HEK293 (cell line): ENCODE results near the gene CADM1.
A peak's percentile ranks its signal among the peaks of the same experiment; 100 is the strongest.

ENCODE experiments used
- CTCF ChIA-PET: fragments of 350-600 bp; formaldehyde crosslinking; extraction: SDS; loops from one replicate; lab custom pipeline; 2021; ENCODE audit warnings: antibody characterized with exemption; lab: Yijun Ruan, JAX
- POLR2A ChIA-PET: fragments of 300-600 bp; formaldehyde crosslinking; extraction: SDS; loops from one replicate; lab custom pipeline; 2020; ENCODE audit warnings: antibody characterized with exemption, inconsistent platforms; lab: Yijun Ruan, JAX
- H3K27ac ChIP-seq: fragments of 200-500 bp; sonication (Bioruptor generic); 2 replicates; pipeline ENCODE4 v1.5.1; 2014; ENCODE audit warnings: low read depth, low read length, control low read depth, inconsistent platforms; ENCODE audit errors: extremely low read depth
- H3K36me3 ChIP-seq, 2 experiments: fragments of 200-500 bp in 1 of 2; sonication (Bioruptor generic) in 1 of 2; 1 replicate in 1 of 2; 2 replicates in 1 of 2; pipeline ENCODE4 v1.5.1; 2014 to 2017; ENCODE audit warnings: inconsistent platforms in 2 of 2, low read length in 2 of 2; ENCODE audit not compliant: control insufficient read depth in 2 of 2, insufficient read depth in 1 of 2
- H3K4me1 ChIP-seq: fragments of 200-500 bp; sonication (Bioruptor generic); 2 replicates; pipeline ENCODE4 v1.5.1; 2014; ENCODE audit warnings: mild to moderate bottlenecking, low read length, inconsistent platforms; ENCODE audit not compliant: control insufficient read depth, insufficient read depth
- H3K4me3 ChIP-seq: 2 replicates; pipeline ENCODE4 v1.5.1; 2011; ENCODE audit warnings: low read depth, mild to moderate bottlenecking, control low read depth, low read length, moderate library complexity
- H3K9me3 ChIP-seq: fragments of 200-500 bp; sonication (Bioruptor generic); 2 replicates; pipeline ENCODE4 v1.5.1; 2014; ENCODE audit warnings: low read depth, low read length, inconsistent platforms; ENCODE audit not compliant: control insufficient read depth, insufficient read depth
- BCL11A ChIP-seq: fragments of 450-650 bp; formaldehyde crosslinking; IDR thresholded peaks from 2 replicates; pipeline ENCODE4 v1.5.1; 2016; ENCODE audit warnings: low read depth, missing biosample characterization, missing genetic modification characterization
- FEZF1 ChIP-seq: fragments of 450-650 bp; formaldehyde crosslinking; IDR thresholded peaks from 2 replicates; pipeline ENCODE4 v1.5.1; 2016; ENCODE audit warnings: missing biosample characterization, missing genetic modification characterization
- HOXA7 ChIP-seq: sonication (generic); formaldehyde crosslinking; IDR thresholded peaks from 2 replicates; pipeline ENCODE4 v1.8.1; 2022; ENCODE audit warnings: missing genetic modification reagents, borderline replicate concordance
- MEIS1 ChIP-seq: sonication (generic); formaldehyde crosslinking; IDR thresholded peaks from 2 replicates; pipeline ENCODE4 v1.8.1; 2022; ENCODE audit warnings: missing genetic modification reagents, mild to moderate bottlenecking, borderline replicate concordance
- OSR2 ChIP-seq: fragments of 450-650 bp; formaldehyde crosslinking; IDR thresholded peaks from 2 replicates; pipeline ENCODE4 v1.5.1; 2016; ENCODE audit warnings: missing biosample characterization, missing genetic modification characterization
- SALL2 ChIP-seq: fragments of 450-650 bp; formaldehyde crosslinking; IDR thresholded peaks from 2 replicates; pipeline ENCODE4 v1.5.0; 2017; ENCODE audit warnings: missing biosample characterization, mild to moderate bottlenecking, missing genetic modification characterization, borderline replicate concordance
- SETDB1 ChIP-seq: IDR thresholded peaks from one replicate; pipeline ENCODE4 v1.6.1; 2017; ENCODE audit warnings: mild to moderate bottlenecking, low read length, moderate library complexity, mixed read lengths; ENCODE audit not compliant: insufficient read length
- TRIM28 ChIP-seq: IDR thresholded peaks from 2 replicates; pipeline ENCODE4 v1.6.1; 2011; ENCODE audit warnings: low read length, control low read depth, borderline replicate concordance
- ZBTB1 ChIP-seq: fragments of 450-650 bp; formaldehyde crosslinking; IDR thresholded peaks from 2 replicates; pipeline ENCODE4 v1.5.1; 2016; ENCODE audit warnings: missing biosample characterization, missing genetic modification characterization
- ZBTB49 ChIP-seq: fragments of 450-650 bp; formaldehyde crosslinking; IDR thresholded peaks from 2 replicates; pipeline ENCODE4 v1.5.1; 2016; ENCODE audit warnings: missing biosample characterization, missing genetic modification characterization, low read depth
- ZFP37 ChIP-seq: fragments of 450-650 bp; formaldehyde crosslinking; IDR thresholded peaks from 2 replicates; pipeline ENCODE4 v1.5.1; 2016; ENCODE audit warnings: missing biosample characterization, missing genetic modification characterization
- ZNF112 ChIP-seq: fragments of 450-650 bp; formaldehyde crosslinking; IDR thresholded peaks from 2 replicates; pipeline ENCODE4 v1.5.0; 2017; ENCODE audit warnings: missing biosample characterization, missing genetic modification characterization
- ZNF248 ChIP-seq: fragments of 450-650 bp; formaldehyde crosslinking; IDR thresholded peaks from 2 replicates; pipeline ENCODE4 v1.5.1; 2017; ENCODE audit warnings: missing biosample characterization, missing genetic modification characterization
- ZNF354C ChIP-seq: fragments of 450-650 bp; formaldehyde crosslinking; IDR thresholded peaks from 2 replicates; pipeline ENCODE4 v1.5.1; 2016; ENCODE audit warnings: missing biosample characterization, missing genetic modification characterization, low read depth, borderline replicate concordance
- ZNF37A ChIP-seq: fragments of 450-650 bp; IDR thresholded peaks from 2 replicates; pipeline ENCODE4 v1.5.1; 2018; ENCODE audit warnings: missing biosample characterization, missing genetic modification characterization
- ZNF398 ChIP-seq: fragments of 450-650 bp; formaldehyde crosslinking; IDR thresholded peaks from 2 replicates; pipeline ENCODE4 v1.5.1; 2017; ENCODE audit warnings: missing biosample characterization, missing genetic modification characterization
- ZNF473 ChIP-seq: fragments of 450-650 bp; formaldehyde crosslinking; IDR thresholded peaks from 2 replicates; pipeline ENCODE4 v1.5.1; 2017; ENCODE audit warnings: missing biosample characterization, missing genetic modification characterization
- ZNF521 ChIP-seq: fragments of 450-650 bp; formaldehyde crosslinking; IDR thresholded peaks from 2 replicates; pipeline ENCODE4 v1.5.1; 2017; ENCODE audit warnings: missing biosample characterization, mild to moderate bottlenecking, missing genetic modification characterization
- ZNF529 ChIP-seq: fragments of 450-650 bp; formaldehyde crosslinking; IDR thresholded peaks from 2 replicates; pipeline ENCODE4 v1.5.1; 2017; ENCODE audit warnings: missing genetic modification characterization, missing biosample characterization; ENCODE audit not compliant: insufficient replicate concordance
- ZNF558 ChIP-seq: fragments of 450-650 bp; formaldehyde crosslinking; IDR thresholded peaks from 2 replicates; pipeline ENCODE4 v1.5.1; 2016; ENCODE audit warnings: missing biosample characterization, missing genetic modification characterization
- ZNF571 ChIP-seq: fragments of 450-650 bp; formaldehyde crosslinking; IDR thresholded peaks from 2 replicates; pipeline ENCODE4 v1.5.0; 2017; ENCODE audit warnings: missing biosample characterization, missing genetic modification characterization
- ZNF585B ChIP-seq: fragments of 450-650 bp; formaldehyde crosslinking; IDR thresholded peaks from 2 replicates; pipeline ENCODE4 v1.5.1; 2016; ENCODE audit warnings: missing biosample characterization, missing genetic modification characterization
- ZNF626 ChIP-seq: fragments of 450-650 bp; sonication (Bioruptor Pico); formaldehyde crosslinking; IDR thresholded peaks from 2 replicates; pipeline ENCODE4 v1.5.1; 2018; ENCODE audit warnings: missing biosample characterization, missing genetic modification characterization, inconsistent platforms
- ZNF658 ChIP-seq: fragments of 450-650 bp; formaldehyde crosslinking; IDR thresholded peaks from 2 replicates; pipeline ENCODE4; 2016; ENCODE audit warnings: missing biosample characterization, missing genetic modification characterization
- ZNF837 ChIP-seq: fragments of 450-650 bp; formaldehyde crosslinking; IDR thresholded peaks from 2 replicates; pipeline ENCODE4 v1.5.1; 2016; ENCODE audit warnings: missing biosample characterization, missing genetic modification characterization
- TF ChIP-seq, protein P1 (sequence below): fragments of 450-650 bp; formaldehyde crosslinking; IDR thresholded peaks from 2 replicates; pipeline ENCODE4; 2016; ENCODE audit warnings: missing biosample characterization, missing genetic modification characterization
- TF ChIP-seq, protein P2 (sequence below): fragments of 450-650 bp; formaldehyde crosslinking; IDR thresholded peaks from 2 replicates; pipeline ENCODE4 v1.5.1; 2016; ENCODE audit warnings: missing biosample characterization, missing genetic modification characterization

CADM1 gene

GRCh38 chr11:115333121-115333520, 171.1 kb downstream of the CADM1 start:
- H3K36me3 ChIP-seq = peaks cover 0 to 11% of the 10 kb centered on the region in 2 experiments; a peak in 1 of 3 replicates
- no peaks in the 10 kb centered on the region for H3K9me3 ChIP-seq
- H3K4me3 ChIP-seq = no peak overlapping the region
- H3K27ac ChIP-seq = no peak overlapping the region
- H3K4me1 ChIP-seq = no peaks in the 10 kb centered on the region
- no peak for TF ChIP-seq ZNF837 (tag by site-specific recombination)
- no peak for TF ChIP-seq SETDB1
- no peak for TF ChIP-seq ZNF585B (tag by site-specific recombination)
- TF ChIP-seq TRIM28 = peak; percentile 31; the same call in 1 of the 2 replicates
- TF ChIP-seq BCL11A (tag by site-specific recombination) = no peak
- TF ChIP-seq, all 188 proteins: peak for 1
- ChIA-PET CTCF (interaction anchor here (0.7 to 3.0 kb wide), 6 partner anchors 8 to 346 kb away, joined by 3 to 27 read pairs (median 3); no protein-coding TSS in a partner anchor), POLR2A (no interaction called here)

DNA sequence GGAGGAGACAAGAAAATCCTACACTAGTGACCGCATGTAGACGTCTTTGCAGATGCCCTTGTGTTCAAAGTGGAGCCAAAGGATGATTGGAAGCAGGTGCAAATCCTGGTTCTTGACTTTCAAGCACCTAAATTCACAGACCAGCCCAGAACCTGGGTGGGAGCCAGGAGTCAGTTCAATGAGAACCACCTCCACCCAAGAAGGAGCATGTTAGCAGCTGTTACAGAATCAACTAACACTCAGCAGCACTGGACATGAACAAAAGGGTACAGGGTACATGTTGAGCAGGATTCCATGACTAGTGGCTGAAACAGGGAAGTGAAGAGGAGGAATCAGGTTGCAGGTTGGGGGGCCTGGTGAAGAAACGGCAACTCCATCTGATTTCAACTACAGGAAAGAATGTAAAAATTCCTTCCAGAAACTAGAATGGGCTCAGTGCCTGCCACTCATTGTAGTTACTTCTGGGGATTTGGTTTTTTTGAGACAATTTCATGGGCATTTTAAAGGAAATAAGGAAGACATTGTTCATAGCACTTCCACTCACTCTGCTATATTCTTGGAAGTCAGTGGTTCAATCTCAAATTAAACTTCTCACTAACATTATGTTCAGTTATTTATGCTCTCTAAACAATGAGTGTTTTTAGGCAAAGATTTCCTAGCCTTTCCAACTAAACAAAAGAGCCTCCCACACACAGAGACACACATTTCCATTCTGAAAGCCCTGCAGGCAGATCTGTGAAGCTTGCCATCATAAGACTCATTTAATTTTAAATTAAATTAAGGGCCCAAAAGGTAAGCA, 173.3 kb downstream of the CADM1 start:
- peaks cover 0 to 11% of the 10 kb centered on the region in 2 experiments; a peak in 1 of 3 replicates for H3K36me3 ChIP-seq

DNA sequence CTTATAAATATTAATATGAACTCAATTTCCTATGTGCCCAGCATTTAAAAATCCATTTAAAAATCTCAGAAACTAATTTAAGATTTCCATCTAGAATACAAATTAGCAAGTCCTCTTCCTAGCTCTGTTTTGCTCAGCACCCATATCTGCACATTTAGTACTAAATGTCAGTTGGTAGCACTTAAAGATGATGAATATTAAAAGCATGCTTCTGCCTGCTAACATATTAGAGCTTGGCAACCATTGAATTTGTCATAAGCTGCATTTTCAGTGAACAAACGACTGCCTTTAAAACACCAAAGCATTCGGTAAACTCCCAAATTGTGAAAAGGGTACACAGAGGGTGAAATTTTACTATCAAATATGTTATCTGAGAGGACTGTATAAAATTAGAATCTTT, 177.7 kb downstream of the CADM1 start:
- H3K9me3 ChIP-seq = no peaks in the 10 kb centered on the region
- no peak overlapping the region for H3K4me3 ChIP-seq
- H3K27ac ChIP-seq = no peak overlapping the region
- peaks cover 0 to 11% of the 10 kb centered on the region in 2 experiments; a peak in 1 of 3 replicates for H3K36me3 ChIP-seq
- ChIA-PET CTCF (interaction anchor here (0.6 to 3.0 kb wide), 3 partner anchors 7 to 352 kb away, joined by 3 to 27 read pairs (median 12); no protein-coding TSS in a partner anchor), POLR2A (no interaction called here)
- TF ChIP-seq ZNF398 (tag by site-specific recombination) (no peak), ZNF658 (no peak), SALL2 (tag by site-specific recombination) (no peak), OSR2 (no peak), ZNF112 (tag by site-specific recombination) (no peak)
- TF ChIP-seq, protein P1, sequence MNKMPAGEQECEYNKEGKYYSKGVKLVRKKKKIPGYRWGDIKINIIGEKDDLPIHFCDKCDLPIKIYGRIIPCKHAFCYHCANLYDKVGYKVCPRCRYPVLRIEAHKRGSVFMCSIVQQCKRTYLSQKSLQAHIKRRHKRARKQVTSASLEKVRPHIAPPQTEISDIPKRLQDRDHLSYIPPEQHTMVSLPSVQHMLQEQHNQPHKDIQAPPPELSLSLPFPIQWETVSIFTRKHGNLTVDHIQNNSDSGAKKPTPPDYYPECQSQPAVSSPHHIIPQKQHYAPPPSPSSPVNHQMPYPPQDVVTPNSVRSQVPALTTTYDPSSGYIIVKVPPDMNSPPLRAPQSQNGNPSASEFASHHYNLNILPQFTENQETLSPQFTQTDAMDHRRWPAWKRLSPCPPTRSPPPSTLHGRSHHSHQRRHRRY = no peak
- H3K4me1 ChIP-seq = no peaks in the 10 kb centered on the region

More for the DNA sequence above, 173.3 kb downstream of the CADM1 start:
- POLR2A ChIA-PET = no interaction called here
- no peaks in the 10 kb centered on the region for H3K4me1 ChIP-seq
- CTCF ChIA-PET = interaction anchor here (1.3 kb wide), 1 partner anchor 172 kb away, joined by 5 read pairs; no protein-coding TSS in a partner anchor
- H3K4me3 ChIP-seq = no peak overlapping the region
- no peak overlapping the region for H3K27ac ChIP-seq
- H3K9me3 ChIP-seq = no peaks in the 10 kb centered on the region
- TF ChIP-seq ZNF571 (tag by site-specific recombination) = no peak
- no peak for TF ChIP-seq ZBTB49 (tag by site-specific recombination)
- TF ChIP-seq ZNF248 (tag by site-specific recombination) = no peak
- no peak for TF ChIP-seq ZNF658
- no peak for TF ChIP-seq ZFP37 (tag by site-specific recombination)
- no peak for TF ChIP-seq ZBTB1 (tag by site-specific recombination)
- no peak for TF ChIP-seq ZNF521 (tag by site-specific recombination)
- no peak for TF ChIP-seq ZNF473 (tag by site-specific recombination)
- no peak for TF ChIP-seq HOXA7 (CRISPR knock-in tag)
- no peak for TF ChIP-seq MEIS1 (CRISPR knock-in tag)
- no peak for TF ChIP-seq ZNF354C (tag by site-specific recombination)
- no peak for TF ChIP-seq ZNF626 (tag by site-specific recombination)
- TF ChIP-seq, protein P2, sequence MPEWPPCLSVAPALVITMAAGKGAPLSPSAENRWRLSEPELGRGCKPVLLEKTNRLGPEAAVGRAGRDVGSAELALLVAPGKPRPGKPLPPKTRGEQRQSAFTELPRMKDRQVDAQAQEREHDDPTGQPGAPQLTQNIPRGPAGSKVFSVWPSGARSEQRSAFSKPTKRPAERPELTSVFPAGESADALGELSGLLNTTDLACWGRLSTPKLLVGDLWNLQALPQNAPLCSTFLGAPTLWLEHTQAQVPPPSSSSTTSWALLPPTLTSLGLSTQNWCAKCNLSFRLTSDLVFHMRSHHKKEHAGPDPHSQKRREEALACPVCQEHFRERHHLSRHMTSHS (tag by site-specific recombination) = no peak
- TF ChIP-seq ZNF37A (tag by site-specific recombination) = no peak
- no peak for TF ChIP-seq FEZF1 (tag by site-specific recombination)
- TF ChIP-seq ZNF529 = no peak
- TF ChIP-seq ZNF558 = no peak
